ENCODE results near the gene GPX5.

GRCh38 chr6:28480253-28480932 is 45.3 kb upstream of the GPX5 start:
- TF ChIP-seq REST (IDR thresholded peaks at IDR 0.05; ENCODE audit: low read depth) = no peak
- no peak for TF ChIP-seq CREB1 (IDR thresholded peaks at IDR 0.05; ENCODE audit: low read depth)
- TF ChIP-seq MAX (IDR thresholded peaks at IDR 0.05) = no peak
- TF ChIP-seq FOXM1 (IDR thresholded peaks at IDR 0.05; ENCODE audit: borderline replicate concordance, low read depth) = no peak
- TF ChIP-seq RAD21 (IDR thresholded peaks at IDR 0.05; ENCODE audit: low read depth) = no peak
